Measurements from ENCODE around the gene ZFYVE9.

The ZFYVE9 gene

DNA sequence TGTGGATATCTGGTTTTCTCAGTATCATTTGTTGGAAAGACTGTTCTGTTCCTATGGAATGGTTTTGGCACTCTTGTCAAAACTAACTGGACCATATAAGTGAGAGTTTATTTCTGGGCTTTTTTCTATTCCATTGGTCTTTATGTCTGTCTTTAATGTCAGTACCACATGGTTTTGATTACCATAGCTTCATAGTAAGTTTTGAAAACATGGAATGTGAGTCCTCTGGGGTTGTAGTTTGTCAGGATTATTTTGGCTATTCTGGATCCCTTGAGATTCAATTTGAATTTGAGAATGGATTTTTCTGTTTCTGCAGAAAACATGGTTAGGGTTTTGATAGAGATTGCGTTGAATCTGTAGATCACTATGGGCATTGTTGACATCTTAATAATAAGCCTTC lies 107.9 kb downstream of the ZFYVE9 start:
- DNase-seq, result no peak

DNA sequence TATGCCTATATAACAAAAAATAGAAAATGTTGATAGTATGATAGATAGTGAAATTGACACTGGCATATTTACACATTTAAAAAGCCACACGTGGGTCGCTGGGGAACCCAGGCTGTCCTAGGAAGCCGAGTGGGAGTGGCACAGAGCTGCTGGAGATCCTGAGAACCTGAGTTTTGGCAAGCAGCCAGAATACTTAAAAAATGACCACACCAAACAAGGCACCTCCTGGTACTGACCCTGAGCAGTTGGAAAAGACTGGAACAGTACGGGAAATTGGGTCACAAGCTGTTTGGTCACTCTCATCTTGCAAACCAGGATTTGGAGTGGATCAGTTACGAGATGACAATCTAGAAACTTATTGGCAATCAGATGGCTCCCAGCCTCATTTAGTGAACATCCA lies 111.5 kb downstream of the ZFYVE9 start:
- DNase-seq, result no peak

DNA sequence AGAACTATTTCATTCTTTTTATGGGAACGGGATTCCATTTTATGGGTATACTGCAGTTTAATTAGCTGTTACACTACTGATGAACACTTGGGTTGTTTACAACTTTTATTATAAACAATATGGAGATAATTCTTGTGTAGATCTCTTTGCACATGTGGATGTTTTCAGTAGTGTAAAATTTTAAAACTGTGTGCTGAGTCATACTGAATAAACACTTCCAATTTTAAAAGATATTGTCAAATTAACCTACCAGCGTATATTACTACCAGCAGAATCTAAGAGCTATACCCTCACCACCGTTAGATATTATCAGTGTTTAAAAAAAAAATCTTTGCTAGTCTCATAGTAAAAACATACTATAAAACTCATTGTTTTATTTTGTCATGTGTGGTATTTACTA lies 118.0 kb downstream of the ZFYVE9 start:
- DNase-seq, result no peak

DNA sequence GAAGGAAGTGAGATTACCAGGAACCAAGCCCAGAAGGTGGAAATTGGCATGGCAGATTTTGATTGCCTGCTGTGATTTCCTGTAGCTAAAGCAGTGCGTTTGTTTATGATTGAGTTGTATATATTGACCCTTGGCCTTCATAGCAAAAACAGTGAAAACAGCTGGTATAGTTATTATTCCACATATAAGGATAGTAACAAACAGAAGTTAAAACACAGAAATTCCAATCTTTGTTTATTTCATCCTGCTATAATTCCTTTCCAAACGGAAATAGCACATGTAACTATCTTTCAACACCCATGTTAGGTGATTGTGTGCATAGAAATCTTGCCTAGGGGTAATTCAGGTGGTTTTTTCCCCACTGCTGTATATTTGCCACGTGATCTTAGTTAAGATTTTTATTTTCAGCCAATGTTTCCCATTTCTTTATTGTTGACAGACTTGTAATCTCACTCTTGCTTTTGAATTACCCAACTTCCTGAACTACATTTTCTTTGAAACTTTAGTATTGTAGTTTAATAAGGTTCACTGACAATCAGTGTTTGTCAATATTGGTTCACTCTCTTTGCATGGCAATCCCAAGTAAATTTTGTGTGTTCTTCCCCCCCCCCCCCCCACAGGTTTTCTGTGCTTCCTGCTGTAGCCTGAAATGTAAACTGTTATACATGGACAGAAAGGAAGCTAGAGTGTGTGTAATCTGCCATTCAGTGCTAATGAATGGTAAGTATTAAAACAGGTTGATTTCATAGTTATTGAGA lies 121.4 kb downstream of the ZFYVE9 start:
- no peak for DNase-seq

DNA sequence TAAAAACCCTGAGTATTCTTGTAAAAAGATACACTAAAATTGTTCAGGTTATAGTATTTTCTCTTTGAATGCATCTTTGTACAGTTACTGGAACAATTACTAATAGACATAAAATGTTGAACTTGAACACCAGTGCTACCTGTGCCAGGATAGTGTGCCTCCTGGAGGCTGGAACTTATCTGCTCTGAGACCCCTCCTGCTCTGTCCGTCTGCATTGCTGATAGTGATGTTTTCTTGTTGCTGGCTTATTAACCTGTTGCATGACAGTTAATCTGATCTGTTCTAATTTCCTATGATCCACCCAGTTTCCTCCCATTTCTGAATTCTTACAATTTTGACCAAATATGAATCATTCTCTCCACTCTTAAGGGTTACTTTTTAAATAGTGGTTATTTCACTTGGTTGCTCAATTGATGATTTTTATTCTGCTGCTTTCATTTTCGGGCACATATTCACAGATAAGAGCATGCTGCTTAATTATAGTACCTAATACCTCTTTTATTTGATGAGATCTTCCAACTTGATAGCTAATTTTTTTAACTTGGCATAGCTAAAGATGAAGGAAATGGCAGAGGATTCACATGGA lies 122.7 kb downstream of the ZFYVE9 start:
- DNase-seq, result no peak

DNA sequence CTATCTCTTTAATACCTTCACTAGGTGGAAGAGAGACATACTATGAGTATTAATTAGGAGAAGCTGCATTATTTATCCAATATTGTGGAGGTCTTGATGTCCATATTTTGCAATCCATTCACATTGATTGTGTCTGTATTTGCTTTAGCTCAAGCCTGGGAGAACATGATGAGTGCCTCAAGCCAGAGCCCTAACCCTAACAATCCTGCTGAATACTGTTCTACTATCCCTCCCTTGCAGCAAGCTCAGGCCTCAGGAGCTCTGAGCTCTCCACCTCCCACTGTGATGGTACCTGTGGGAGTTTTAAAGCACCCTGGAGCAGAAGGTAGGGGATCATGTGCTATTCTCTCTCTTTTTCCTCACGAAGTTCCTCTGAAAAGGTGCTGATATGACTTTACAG lies 124.6 kb downstream of the ZFYVE9 start:
- no peak for DNase-seq

DNA sequence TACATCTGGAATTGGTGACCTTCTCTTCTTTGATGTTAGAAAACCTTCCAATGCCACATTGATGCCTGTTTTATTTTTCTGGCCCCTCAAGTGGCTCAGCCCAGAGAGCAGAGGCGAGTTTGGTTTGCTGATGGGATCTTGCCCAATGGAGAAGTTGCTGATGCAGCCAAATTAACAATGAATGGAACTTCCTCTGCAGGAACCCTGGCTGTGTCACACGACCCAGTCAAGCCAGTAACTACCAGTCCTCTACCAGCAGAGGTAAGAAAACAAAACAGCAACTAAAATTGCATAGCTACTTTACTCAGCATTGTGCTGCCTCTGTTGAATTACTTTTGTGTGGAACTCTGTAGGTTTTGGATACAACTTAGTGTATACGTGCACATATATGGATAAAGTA lies 126.5 kb downstream of the ZFYVE9 start:
- DNase-seq, result no peak

DNA sequence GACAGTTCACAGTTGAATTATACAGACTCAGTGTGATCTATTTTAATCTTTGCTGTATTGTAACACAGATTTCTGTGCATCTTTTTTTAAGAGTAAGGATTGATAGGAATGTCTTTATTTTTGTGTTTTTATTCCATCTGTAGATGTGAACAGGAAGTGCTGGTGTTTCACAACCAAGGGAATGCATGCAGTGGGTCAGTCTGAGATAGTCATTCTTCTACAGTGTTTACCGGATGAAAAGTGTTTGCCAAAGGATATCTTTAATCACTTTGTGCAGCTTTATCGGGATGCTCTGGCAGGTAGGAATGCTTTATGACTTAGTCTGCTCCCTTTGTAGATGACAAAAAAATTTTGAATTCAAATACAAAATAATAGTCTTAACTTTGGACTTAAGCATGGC lies 139.6 kb downstream of the ZFYVE9 start:
- DNase-seq, result no peak

DNA sequence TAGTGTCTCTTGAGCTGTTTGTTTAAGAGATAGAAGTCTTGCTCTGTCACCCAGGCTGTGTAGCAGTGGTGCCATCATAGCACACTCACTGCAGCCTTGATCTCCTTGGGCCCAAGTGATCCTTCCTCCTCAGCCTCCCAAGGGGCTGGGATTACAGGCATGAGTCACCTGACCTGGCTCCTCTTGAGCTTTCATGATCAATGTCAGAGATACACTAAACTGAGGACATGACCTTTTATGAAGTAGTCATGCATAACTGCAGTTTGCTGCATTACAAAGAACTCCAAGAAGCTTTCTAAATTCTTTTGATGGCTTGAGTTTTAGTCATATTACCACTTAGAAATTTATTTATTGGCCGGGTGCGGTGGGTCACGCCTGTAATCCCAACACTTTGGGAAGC lies 146.4 kb downstream of the ZFYVE9 start:
- DNase-seq, result no peak

DNA sequence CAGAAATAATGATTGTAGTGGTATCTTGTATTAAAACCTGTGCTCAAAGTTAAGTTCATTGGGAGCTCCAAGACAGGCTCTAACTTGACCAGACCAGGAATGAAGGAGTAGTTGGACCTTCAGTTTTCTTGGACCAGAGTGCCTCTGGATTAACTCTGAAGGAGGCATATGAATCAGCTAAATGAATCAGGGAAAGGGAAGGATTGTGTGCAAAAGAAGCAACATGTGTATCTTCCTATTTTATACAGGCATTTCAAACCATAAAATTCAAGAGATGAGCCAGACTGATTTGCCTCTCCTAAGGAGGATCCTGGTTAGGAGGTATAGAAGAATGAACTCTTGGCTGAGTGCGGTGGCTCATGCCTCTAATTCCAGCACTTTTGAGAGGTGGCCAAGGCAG lies 152.7 kb downstream of the ZFYVE9 start:
- DNase-seq, result no peak

DNA sequence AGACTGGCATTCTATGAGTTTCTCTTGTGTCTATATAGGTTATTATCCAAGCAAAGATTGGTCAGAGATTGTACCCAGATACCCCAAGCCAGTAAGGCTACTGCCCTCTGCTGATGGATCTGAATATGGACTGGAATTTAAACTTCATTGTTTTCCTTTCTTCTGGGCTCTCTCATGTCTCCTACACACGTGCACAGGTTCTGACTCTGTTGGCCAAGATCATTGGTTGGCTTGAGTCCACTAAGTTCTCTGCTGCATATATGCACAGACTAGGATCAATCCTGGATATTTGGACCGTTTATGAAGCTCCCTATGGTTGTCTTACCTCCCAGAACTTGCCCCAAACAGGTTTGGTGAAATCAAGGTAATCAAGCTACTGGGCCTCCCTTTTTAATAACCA lies 154.5 kb downstream of the ZFYVE9 start:
- peak; percentile 23 for DNase-seq

DNA sequence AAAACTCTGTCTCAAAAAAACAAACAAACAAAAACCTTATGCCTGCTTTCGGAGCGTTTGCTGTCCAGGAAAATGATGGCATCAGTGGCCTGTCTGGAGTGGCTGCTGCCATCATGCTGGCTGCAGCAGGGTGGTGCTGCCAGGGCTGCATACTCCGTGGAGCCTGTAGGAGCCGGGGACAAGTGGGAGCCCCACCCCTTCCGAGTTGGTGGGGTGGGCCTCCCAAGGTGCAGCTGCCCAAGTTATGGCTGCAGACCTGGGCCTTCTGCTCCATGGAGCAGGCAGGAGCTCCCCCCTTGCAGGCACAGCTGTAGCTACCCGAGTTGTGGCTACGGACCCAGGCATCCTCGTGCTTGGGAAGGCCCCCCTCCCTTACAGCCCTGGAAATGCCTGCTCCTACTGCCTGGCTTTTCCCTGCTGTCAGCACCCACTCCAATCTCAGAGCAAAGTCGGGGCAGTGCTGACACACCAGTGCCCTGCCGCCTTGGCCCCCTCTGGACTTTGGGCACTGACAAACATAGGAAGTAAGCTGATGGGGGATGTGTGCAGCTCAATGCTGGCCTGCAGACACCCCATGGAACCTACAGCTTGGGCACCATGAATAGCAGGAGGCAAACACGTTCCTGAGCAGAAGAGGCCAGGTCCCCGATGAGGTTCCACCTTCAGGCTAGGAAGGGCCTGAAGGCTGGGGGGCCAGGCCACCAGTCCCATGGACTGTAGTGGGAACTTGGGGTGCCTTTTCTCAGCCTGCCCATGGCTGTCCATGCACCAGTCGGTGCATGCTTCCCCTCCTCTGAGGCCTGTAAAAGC lies 163.7 kb downstream of the ZFYVE9 start:
- DNase-seq, result no peak

DNA sequence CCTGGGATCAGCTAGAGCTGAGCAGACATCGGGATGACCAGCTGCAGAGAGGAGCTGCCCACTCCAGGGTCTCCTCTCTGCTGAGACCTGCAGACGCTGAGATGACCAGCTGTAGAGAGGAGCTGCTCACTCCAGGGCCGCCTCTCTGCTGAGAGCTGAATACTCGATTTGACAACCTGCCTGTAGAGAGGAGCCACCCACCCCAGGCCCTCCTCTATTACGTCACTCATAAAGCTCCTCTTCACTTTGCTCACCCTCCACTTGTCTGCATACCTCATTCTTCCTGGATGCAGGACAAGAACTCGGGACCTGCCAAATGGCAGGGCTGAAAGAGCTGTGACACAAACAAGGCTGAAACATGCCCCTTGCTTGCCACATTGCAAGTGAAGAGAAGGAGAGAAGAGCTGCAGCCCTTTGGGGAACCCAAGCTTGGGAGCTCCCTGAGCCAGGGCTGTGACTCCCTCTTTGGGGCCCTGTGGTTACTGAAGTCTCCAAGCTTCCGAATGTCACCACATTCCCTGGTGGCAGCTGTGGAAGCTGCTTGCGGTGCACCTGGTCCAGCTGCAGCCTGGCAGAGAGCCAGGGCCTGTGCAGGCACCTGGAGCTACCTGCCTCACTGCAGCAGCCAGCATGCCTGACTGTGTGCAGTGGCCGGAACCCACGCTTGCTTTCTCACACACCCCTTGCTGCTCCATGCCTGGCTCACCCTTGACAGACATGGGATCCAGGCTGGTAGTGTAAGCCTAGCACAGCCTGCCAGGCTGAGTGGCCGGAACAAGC lies 164.5 kb downstream of the ZFYVE9 start:
- DNase-seq, result no peak

DNA sequence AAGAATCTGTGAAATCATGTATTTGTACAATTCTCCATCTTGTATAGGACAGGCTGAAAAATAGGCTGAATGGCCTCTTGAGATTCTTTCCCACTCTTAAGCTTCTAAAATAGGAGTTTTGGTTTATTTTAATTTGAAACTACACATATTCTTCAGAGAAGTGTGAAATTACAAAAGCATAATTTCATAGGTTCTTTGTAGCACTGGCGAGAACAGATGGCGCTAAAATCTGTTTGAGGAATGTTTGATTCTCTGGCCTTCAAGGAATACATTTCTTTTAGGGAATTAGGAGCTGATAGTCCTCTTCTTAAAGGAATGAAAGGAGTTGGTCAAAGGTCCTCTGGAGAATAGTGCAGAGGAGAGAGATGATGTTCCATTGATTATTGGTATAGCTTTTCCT lies 179.2 kb downstream of the ZFYVE9 start:
- no peak for DNase-seq

DNA sequence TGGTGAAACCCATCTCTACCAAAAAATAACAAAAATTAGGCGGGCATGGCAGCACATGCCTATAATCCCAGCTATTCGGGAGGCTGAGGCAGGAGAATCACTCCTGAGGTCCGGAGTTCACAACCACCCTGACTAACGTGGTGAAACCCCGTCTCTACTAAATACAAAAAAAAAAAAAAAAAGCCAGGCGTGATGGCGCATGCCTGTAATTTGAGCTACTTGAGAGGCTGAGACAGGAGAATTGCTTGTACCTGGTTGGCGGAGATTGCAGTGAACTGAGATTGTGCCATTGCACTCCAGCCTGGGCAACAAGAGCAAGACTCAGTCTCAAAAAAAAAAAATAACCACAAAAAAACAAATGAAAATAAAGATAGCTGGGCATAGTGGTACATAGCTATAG lies 181.8 kb downstream of the ZFYVE9 start:
- no peak for DNase-seq

DNA sequence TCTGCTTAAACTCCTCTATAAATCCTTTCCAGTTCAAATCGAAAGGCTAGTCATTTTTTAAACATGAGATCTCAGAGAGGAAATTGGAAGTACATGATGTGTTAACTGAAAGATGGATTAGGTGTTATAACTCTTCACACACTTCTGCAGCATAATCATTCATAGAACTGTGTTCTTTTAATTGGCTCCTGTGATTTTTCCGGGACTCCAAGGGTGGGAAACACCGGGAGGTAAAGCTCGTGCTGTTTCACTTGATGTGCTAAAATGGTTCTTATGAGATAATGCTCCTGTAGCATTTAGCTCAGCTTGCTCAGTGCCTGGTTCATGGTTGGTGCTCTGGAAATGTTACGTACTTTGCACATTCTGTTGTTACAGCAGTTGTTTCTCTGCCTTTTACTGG lies 183.9 kb downstream of the ZFYVE9 start:
- DNase-seq, result no peak

DNA sequence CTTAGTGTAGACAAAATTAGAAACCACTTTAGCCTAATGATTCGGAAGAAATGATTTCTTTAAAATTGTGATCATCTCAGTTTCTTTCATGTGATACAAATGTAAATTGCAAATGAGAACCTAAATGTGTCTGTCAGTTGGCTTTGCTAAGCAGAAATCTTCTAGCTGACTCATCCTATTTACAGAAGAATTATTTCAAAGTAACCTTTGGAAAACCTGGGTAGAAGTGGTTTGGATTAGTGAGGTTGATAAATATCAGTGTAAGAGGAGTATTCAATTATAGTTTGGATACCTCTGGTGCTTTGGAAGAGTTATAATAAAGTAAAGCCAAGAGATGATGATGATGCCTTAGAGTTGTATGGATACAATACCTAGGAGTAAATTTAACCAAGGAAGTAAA lies 186.7 kb downstream of the ZFYVE9 start:
- DNase-seq, result no peak

DNA sequence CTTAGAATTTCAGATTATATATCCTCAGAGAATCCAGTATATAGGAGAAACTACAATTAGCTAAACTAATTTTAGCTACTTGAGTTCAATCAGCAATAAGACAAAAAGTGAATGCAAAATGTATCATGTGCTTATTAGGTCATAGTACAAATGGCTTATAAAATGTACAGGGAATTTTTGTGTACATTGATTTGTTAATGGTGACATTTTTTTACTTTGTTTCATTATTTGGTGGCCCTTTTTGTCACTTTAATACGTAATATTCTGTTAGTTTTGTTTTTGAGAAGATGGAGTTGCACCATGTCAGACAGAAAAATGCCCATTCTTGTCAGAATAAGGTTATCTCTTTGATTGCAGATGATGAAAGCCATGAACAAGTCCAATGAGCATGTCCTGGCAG lies 190.5 kb downstream of the ZFYVE9 start:
- DNase-seq, result no peak

DNA sequence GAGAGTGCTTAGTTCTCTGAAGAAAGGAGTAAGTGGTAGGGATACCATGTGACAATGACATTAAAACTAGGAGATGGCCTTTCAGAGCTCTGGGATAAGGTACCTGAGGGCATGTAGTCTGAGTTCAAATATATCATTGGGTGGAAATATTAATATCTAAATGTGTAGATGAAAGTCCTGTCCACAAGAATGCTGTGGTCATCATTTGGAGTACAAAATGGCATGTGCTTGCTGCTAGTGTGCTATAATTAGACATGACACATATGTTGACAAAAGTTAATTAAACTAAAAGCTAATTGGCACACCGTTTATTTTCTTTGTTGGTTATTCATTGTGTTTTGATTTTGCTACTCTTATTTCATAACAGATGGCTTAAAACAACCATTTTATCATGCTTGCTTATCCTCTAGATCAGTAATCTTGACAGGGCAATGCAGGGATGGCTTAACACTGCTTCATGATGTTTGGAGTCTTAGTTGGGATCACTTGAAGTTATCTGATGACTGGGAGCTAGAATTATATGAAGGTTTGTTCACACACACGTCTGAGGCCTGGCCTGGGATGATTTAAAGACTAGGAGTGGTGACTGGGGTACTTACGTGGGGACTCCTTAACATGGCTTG lies 193.1 kb downstream of the ZFYVE9 start:
- no peak for DNase-seq

DNA sequence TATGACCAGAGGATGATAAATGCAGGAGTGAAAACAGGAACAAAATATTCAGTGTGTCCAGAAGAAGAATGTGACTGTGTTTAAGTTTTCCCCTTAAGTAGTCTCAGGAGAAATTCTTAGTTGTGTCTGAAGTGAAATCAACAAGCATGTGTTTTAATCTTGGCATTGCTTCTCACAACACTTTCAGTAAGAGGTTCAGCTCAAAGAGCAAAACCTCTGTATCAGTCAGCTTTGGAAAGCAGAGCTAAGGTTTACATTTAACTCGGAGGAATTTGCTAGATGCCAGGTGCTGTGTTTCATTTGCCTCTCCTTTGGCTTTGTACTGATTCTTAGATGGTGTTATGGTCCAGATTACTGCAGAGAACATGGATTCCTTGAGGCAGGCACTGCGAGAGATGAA lies 195.6 kb downstream of the ZFYVE9 start:
- DNase-seq, result no peak

DNA sequence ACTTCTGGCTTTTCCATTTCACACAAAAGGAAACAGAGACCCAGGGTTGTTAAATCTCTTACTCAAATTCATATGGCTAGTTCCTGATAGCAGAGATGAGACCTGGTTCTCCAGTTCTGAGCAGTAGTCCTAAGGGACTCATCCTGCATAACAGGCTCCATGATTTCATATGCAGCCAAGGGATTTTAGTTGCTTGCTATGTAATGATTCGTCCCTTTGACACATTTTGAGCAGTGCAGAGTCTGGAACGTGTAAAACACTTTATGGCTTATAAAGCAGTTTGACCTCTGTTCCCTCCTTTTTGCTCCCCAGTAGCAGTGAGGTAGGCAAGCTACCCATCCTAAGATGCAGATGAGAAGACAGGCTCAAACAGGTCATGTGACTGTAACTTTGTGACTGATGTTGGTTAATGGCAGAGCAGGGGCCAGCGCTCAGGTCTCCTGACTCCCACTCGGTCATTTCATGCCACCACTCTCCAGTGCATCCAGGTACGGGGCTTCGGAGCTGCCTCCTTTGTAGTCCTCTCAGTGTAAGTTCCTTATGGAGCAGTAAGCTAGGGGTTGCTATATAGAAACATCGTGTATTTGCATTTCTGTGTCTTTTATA lies 199.9 kb downstream of the ZFYVE9 start:
- DNase-seq, result no peak

DNA sequence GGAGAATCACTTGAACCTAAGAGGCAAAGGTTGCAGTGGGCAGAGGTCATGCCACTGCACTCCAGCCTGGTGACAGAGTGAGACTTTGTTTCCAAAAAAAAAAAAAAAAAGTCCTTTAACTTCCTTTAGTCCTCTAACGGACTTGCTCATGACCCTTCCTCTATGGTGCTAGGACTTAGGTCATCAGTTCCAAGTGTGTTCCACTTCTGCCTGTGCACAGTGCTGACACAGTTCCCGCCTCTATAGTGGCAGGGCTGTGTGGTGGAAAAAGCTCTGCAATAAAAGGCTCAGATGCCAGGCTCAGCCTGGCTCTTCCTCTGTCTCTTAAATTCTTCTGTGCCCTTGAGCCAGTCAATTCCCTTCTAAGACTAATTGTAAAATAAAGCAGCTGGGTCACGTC lies 202.1 kb downstream of the ZFYVE9 start:
- DNase-seq, result no peak

DNA sequence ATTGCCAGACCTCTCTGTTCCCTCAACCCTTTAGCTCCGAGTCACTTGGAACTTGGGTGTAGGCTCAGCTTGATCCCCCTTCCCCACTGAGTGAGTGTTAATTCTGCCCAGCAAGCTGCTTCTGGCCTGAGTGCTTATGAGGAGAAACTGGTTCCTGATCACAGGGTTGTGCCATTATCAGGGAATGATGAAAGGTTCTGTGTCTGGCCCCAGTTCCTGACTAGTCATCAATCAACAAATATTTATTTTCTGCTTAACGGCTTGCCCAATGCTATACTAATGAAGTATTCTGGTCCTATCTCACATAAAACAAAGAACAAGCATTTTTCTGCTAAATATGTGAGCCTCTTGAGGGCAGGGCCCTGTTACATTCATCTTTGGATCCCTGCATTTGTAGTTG lies 203.4 kb downstream of the ZFYVE9 start:
- no peak for DNase-seq

Data from GDM1 (cell line).